ENCODE measurements around the gene PPARA. TPM values are rescaled to one million over a fixed set of nuclear protein-coding genes. Genes with fewer than 3 reads are reported as not detected.

PPARA gene
- polyA plus RNA-seq, 3 donors: 3.7 to 6.3 (median 4.9) TPM

DNA sequence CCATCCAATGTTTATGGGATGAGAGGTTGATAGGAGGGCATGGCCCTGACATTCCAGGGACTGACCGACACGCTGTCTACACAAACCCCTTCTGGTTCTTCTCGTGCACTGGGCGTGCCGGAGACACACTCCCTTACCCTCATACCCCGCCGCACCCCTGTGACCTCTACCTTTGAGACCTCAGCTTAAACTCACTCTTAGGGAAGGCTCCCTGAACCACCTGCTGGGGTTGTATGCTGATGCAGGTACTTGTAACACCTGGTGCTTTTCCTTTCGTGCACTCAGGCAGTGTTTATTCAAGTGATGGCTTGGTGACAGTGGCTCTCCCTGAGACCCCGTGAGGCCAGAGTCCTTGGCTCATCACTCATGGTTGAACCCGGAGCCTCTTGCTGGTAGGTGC lies 12.0 kb downstream of the PPARA start:
- H2AFZ ChIP-seq (ENCODE audit: insufficient read depth, low read depth, low read length, poor library complexity, severe bottlenecking): no peak overlapping the region
- Mint-ChIP-seq H3K27ac (peak overlapping the region in 1 of 7 donors; percentile 14), H3K27me3 (ENCODE audit: low read depth in 3 of 3) (peaks cover 0 to 1% (median 0%) of the 10 kb centered on the region in 3 donors), H3K4me3 (no peak overlapping the region), H3K4me1 (no peaks in the 10 kb centered on the region), H3K36me3 (peaks cover 37 to 39% of the 10 kb centered on the region in 2 donors), H3K9me3 (peaks cover 0 to 2% (median 0%) of the 10 kb centered on the region in 7 donors)
- no peaks in the 10 kb centered on the region for H3K79me2 ChIP-seq (ENCODE audit: insufficient read depth, low read length)
- H3K4me2 ChIP-seq (replicated peaks; ENCODE audit: extremely low read depth, low read length, poor library complexity, severe bottlenecking): no peak overlapping the region
- no peaks in the 10 kb centered on the region for H4K20me1 ChIP-seq (ENCODE audit: insufficient read depth, low read length)
- DNase-seq: no peak
- H3K4me1 ChIP-seq (ENCODE audit: control insufficient read depth in 1 of 2, insufficient read depth in 2 of 2, low read length in 2 of 2): no peaks in the 10 kb centered on the region
- H3K4me3 ChIP-seq (replicated peaks in 1 of 3; ENCODE audit: low read depth in 2 of 3, low read length in 3 of 3): no peak overlapping the region
- H3K27me3 ChIP-seq (ENCODE audit: control insufficient read depth in 2 of 2, insufficient read depth in 2 of 2, low read length in 2 of 2): no peaks in the 10 kb centered on the region
- H3K36me3 ChIP-seq (replicated peaks in 1 of 2; ENCODE audit: control insufficient read depth in 1 of 2, insufficient read depth in 2 of 2, low read length in 2 of 2): peaks cover 0 to 25% of the 10 kb centered on the region in 2 donors
- intact Hi-C loops (cut with micrococcal nuclease): no loop called here
- 100% methylated on average over 2 of the region's 10 CpGs for WGBS (ENCODE audit: insufficient coverage)
- no peak overlapping the region for H3K9ac ChIP-seq (ENCODE audit: insufficient read depth, low read length, poor library complexity, severe bottlenecking)
- no peaks in the 10 kb centered on the region for H3K9me3 ChIP-seq (replicated peaks in 1 of 2; ENCODE audit: control insufficient read depth in 1 of 2, insufficient read depth in 1 of 2, low read length in 2 of 2)
- no peak overlapping the region for H3K27ac ChIP-seq (ENCODE audit: low read depth in 1 of 2, low read length in 2 of 2)
- TF ChIP-seq, protein P1, sequence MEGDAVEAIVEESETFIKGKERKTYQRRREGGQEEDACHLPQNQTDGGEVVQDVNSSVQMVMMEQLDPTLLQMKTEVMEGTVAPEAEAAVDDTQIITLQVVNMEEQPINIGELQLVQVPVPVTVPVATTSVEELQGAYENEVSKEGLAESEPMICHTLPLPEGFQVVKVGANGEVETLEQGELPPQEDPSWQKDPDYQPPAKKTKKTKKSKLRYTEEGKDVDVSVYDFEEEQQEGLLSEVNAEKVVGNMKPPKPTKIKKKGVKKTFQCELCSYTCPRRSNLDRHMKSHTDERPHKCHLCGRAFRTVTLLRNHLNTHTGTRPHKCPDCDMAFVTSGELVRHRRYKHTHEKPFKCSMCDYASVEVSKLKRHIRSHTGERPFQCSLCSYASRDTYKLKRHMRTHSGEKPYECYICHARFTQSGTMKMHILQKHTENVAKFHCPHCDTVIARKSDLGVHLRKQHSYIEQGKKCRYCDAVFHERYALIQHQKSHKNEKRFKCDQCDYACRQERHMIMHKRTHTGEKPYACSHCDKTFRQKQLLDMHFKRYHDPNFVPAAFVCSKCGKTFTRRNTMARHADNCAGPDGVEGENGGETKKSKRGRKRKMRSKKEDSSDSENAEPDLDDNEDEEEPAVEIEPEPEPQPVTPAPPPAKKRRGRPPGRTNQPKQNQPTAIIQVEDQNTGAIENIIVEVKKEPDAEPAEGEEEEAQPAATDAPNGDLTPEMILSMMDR (IDR thresholded peaks at IDR 0.05): no peak

DNA sequence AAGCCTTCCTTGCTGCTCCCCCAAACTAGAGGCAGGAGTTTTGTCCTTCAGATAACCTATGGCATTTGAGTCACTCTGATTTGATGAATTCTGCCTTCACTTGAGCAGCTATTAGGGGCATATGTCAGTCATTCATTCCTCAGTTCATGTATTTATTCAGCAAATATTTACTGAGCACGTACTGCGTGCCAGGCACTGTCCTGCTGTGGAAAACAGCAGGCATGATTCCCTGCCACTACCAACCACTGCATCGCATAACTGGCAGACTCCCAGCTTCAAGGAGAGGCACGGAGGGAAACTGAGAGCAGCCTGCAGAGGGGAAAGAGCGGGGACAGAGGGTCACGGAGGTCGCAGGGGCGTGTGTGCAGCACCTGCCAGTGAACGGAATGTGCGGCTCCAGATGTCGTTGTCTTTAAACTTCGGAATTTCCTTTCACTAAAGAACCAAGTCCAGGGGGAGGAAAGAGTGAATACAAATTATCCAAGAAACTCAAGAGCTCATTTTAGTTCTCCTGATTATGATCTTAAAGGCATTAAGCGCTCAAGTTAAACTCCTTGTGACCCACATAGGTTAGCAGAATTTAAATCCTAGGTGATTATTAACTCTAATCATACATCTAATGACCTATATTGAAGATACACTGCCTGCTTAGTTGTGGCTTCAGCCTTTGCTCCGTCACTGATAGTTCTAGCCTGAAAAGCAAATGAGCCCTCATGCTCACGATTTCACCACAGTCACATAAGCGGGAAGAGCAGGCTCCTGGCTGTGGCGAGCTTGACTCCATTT lies 12.6 kb downstream of the PPARA start:
- Histone ChIP-seq H3K4me2 (replicated peaks; ENCODE audit: extremely low read depth, low read length, poor library complexity, severe bottlenecking) (no peak overlapping the region), H3K4me1 (ENCODE audit: control insufficient read depth in 1 of 2, insufficient read depth in 2 of 2, low read length in 2 of 2) (no peaks in the 10 kb centered on the region), H3K9me3 (replicated peaks in 1 of 2; ENCODE audit: control insufficient read depth in 1 of 2, insufficient read depth in 1 of 2, low read length in 2 of 2) (no peaks in the 10 kb centered on the region), H2AFZ (ENCODE audit: insufficient read depth, low read depth, low read length, poor library complexity, severe bottlenecking) (no peak overlapping the region), H3K36me3 (replicated peaks in 1 of 2; ENCODE audit: control insufficient read depth in 1 of 2, insufficient read depth in 2 of 2, low read length in 2 of 2) (peaks cover 0 to 24% of the 10 kb centered on the region in 2 donors), H3K27me3 (ENCODE audit: control insufficient read depth in 2 of 2, insufficient read depth in 2 of 2, low read length in 2 of 2) (no peaks in the 10 kb centered on the region), H3K79me2 (ENCODE audit: insufficient read depth, low read length) (no peaks in the 10 kb centered on the region), H3K9ac (ENCODE audit: insufficient read depth, low read length, poor library complexity, severe bottlenecking) (no peak overlapping the region), H3K27ac (ENCODE audit: low read depth in 1 of 2, low read length in 2 of 2) (no peak overlapping the region), H3K4me3 (replicated peaks in 1 of 3; ENCODE audit: low read depth in 2 of 3, low read length in 3 of 3) (no peak overlapping the region), H4K20me1 (ENCODE audit: insufficient read depth, low read length) (no peaks in the 10 kb centered on the region)
- Mint-ChIP-seq H3K36me3 (peaks cover 31 to 36% of the 10 kb centered on the region in 2 donors), H3K4me3 (no peak overlapping the region), H3K27ac (peak overlapping the region in 2 of 7 donors; percentile 28 to 33), H3K4me1 (no peaks in the 10 kb centered on the region), H3K9me3 (peaks cover 0 to 2% (median 0%) of the 10 kb centered on the region in 7 donors), H3K27me3 (ENCODE audit: low read depth in 3 of 3) (peaks cover 0 to 1% (median 0%) of the 10 kb centered on the region in 3 donors)
- 89% methylated on average over 4 of the region's 17 CpGs for WGBS (ENCODE audit: insufficient coverage)
- TF ChIP-seq, protein P1 (IDR thresholded peaks at IDR 0.05): no peak
- intact Hi-C loops (cut with micrococcal nuclease): no loop called here
- no peak for DNase-seq
